ENCODE results near the gene COL8A1. TPM values are rescaled to one million over a fixed set of nuclear protein-coding genes. Genes with fewer than 3 reads are reported as not detected.

The COL8A1 gene
- total RNA-seq, 6 experiments from 2014 or later, result 0.56 to 1.5 (median 0.79) TPM

DNA sequence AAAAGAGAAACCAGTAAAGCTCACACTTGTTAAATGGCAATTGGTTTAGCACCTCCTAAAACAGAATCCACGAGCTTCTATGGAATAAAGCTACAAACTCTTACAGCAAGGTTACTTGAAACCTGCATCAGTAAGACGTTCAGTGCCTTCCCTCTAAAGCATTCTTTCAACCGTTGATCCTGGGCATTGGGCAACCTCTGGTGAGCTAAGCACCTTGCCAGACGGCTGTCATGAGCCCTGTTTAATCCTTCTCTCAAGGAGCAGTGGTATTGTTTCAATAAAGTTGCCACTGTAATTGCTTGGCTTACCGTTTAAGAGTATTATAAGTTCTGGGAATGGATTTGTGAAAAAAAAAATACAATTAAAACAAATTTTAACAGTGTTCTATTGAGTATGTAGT, 75.0 kb downstream of the COL8A1 start:
- DNase-seq (no peak), ATAC-seq (no peak)
- WGBS (ENCODE audit: insufficient coverage, low coverage, low lambda C conversion rate, missing lambda C conversion rate), result 40% methylated on average over 5 of the region's 5 CpGs
- no peak overlapping the region for H3K27ac ChIP-seq
- H3K36me3 ChIP-seq, result no peaks in the 10 kb centered on the region
- intact Hi-C loops (cut with DNase I), result no loop called here
- no peak overlapping the region for H3K4me3 ChIP-seq
- H3K9me3 ChIP-seq, result no peaks in the 10 kb centered on the region
- TF ChIP-seq POLR2A (IDR thresholded peaks at IDR 0.05) (no peak), CTCF (IDR thresholded peaks at IDR 0.05) (no peak)
- H3K4me1 ChIP-seq, result no peaks in the 10 kb centered on the region
- no peaks in the 10 kb centered on the region for H3K27me3 ChIP-seq

GRCh38 chr3:99714146-99714545, 75.8 kb downstream of the COL8A1 start:
- intact Hi-C loops (cut with DNase I), result no loop called here
- Histone ChIP-seq H3K27ac (no peak overlapping the region), H3K4me3 (no peak overlapping the region), H3K36me3 (no peaks in the 10 kb centered on the region), H3K4me1 (no peaks in the 10 kb centered on the region), H3K9me3 (no peaks in the 10 kb centered on the region), H3K27me3 (no peaks in the 10 kb centered on the region)
- 43% methylated on average over 1 of the region's 1 CpG for WGBS (ENCODE audit: insufficient coverage, low coverage, low lambda C conversion rate, missing lambda C conversion rate)
- ATAC-seq, result no peak
- DNase-seq, result no peak
- TF ChIP-seq CTCF (IDR thresholded peaks at IDR 0.05) (no peak), POLR2A (IDR thresholded peaks at IDR 0.05) (no peak)

- no peak for DNase-seq
- intact Hi-C loops (cut with DNase I), result no loop called here
- no peak for ATAC-seq
Measured at GRCh38 chr3:99714575-99714974, 76.2 kb downstream of the COL8A1 start.

DNA sequence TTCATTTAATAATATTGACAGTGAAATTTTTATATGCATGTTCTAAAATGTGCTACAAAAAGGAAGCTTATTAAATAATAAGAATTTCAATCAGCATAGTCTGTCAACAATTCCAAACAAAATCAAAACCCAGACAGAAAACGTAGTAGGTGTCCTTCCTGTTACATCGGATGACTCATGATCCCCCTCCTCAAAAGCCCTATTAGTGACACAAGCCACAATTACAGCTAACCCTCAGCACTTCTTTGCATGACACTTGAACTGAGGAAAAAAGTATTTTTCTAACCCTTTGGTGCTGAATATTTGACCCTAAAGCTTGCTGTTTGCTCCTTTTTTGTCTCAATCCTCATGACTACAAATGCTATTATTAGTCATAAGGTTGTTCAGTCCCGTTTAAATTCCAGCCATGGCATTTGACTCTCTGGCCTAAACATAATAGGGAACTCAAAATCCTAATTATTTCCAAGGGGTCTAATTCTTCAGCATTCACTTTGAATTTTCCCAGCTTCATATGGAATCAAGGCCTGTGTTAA, 78.1 kb downstream of the COL8A1 start:
- TF ChIP-seq POLR2A (IDR thresholded peaks at IDR 0.05), result no peak
- TF ChIP-seq CTCF (IDR thresholded peaks at IDR 0.05), result no peak
- intact Hi-C loops (cut with DNase I), result no loop called here
- no peak for ATAC-seq

More at GRCh38 chr3:99714575-99714974, 76.2 kb downstream of the COL8A1 start:
- TF ChIP-seq POLR2A (IDR thresholded peaks at IDR 0.05) (no peak), CTCF (IDR thresholded peaks at IDR 0.05) (no peak)
- H3K36me3 ChIP-seq, result no peaks in the 10 kb centered on the region
- no peak overlapping the region for H3K4me3 ChIP-seq
- no peaks in the 10 kb centered on the region for H3K9me3 ChIP-seq
- H3K27ac ChIP-seq, result no peak overlapping the region
- WGBS (ENCODE audit: insufficient coverage, low coverage, low lambda C conversion rate, missing lambda C conversion rate), result 45% methylated on average over 2 of the region's 2 CpGs
- no peaks in the 10 kb centered on the region for H3K27me3 ChIP-seq
- no peaks in the 10 kb centered on the region for H3K4me1 ChIP-seq

More for the DNA sequence above, 78.1 kb downstream of the COL8A1 start:
- H3K4me1 ChIP-seq, result no peaks in the 10 kb centered on the region
- H3K36me3 ChIP-seq, result no peaks in the 10 kb centered on the region
- no peaks in the 10 kb centered on the region for H3K9me3 ChIP-seq
- DNase-seq, result no peak
- H3K27me3 ChIP-seq, result no peaks in the 10 kb centered on the region
- no peak overlapping the region for H3K27ac ChIP-seq
- no peak overlapping the region for H3K4me3 ChIP-seq
- 44% methylated on average over 3 of the region's 3 CpGs for WGBS (ENCODE audit: insufficient coverage, low coverage, low lambda C conversion rate, missing lambda C conversion rate)
